Peyer's patch (tissue), 4 donors: ENCODE results near the gene COL3A1.

Source experiments
- POLR2A ChIP-seq, 2 donors: fragments of 450-650 bp; IDR thresholded peaks; one replicate each; pipeline ENCODE4 v1.5.1; 2017; ENCODE audit warnings: antibody characterized with exemption in 2 of 2, mild to moderate bottlenecking in 2 of 2, moderate library complexity in 2 of 2
- TF ChIP-seq, protein P1 (sequence below), 6 experiments: fragments of 450-650 bp in 4 of 6; fragments of 200-600 bp in 2 of 6; sonication (generic) in 1 of 6; IDR thresholded peaks; one replicate each; pipeline ENCODE4 v1.5.1; 2017 to 2019; ENCODE audit warnings: antibody characterized with exemption in 6 of 6, mild to moderate bottlenecking in 3 of 6, moderate library complexity in 1 of 6

DNA sequence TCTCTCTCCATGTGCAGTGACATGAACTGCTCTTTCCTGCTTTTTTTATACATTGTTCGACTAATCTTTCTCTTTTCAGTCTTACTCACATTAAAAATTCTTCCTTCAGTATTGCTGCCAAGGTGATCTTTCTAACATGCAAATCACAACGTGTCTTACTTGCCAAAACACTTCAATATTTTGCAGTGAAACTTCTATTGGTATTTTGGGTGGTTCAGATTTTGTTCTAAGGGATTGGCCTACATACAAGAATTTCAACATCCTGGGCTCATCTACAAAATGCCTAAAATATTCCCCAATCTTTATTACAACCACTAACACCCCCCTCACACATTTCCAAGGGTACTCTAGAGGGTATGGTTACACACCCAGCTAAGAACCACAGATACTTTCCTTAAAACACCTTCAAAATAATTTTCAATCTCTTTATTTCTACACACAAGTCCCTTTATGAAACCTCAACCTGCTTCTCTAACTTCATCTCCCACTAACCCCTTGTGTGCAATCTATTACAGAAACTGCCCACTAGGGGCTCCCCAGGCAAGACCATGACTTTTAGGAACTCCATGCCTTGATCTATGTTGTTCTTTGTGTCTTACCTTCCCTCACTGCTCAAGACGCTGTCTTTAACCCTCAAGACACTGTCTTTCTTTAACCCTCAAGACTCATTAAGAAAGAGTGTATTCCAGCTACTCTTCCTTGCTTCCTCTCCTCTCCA is 50.9 kb downstream of the COL3A1 start:
- no peak for TF ChIP-seq POLR2A (IDR thresholded peaks at IDR 0.05)
- TF ChIP-seq, protein P1, sequence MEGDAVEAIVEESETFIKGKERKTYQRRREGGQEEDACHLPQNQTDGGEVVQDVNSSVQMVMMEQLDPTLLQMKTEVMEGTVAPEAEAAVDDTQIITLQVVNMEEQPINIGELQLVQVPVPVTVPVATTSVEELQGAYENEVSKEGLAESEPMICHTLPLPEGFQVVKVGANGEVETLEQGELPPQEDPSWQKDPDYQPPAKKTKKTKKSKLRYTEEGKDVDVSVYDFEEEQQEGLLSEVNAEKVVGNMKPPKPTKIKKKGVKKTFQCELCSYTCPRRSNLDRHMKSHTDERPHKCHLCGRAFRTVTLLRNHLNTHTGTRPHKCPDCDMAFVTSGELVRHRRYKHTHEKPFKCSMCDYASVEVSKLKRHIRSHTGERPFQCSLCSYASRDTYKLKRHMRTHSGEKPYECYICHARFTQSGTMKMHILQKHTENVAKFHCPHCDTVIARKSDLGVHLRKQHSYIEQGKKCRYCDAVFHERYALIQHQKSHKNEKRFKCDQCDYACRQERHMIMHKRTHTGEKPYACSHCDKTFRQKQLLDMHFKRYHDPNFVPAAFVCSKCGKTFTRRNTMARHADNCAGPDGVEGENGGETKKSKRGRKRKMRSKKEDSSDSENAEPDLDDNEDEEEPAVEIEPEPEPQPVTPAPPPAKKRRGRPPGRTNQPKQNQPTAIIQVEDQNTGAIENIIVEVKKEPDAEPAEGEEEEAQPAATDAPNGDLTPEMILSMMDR (IDR thresholded peaks at IDR 0.05): peak in 1 of 6 experiments; percentile 8
